ENCODE results near the gene DAB2IP.

DNA sequence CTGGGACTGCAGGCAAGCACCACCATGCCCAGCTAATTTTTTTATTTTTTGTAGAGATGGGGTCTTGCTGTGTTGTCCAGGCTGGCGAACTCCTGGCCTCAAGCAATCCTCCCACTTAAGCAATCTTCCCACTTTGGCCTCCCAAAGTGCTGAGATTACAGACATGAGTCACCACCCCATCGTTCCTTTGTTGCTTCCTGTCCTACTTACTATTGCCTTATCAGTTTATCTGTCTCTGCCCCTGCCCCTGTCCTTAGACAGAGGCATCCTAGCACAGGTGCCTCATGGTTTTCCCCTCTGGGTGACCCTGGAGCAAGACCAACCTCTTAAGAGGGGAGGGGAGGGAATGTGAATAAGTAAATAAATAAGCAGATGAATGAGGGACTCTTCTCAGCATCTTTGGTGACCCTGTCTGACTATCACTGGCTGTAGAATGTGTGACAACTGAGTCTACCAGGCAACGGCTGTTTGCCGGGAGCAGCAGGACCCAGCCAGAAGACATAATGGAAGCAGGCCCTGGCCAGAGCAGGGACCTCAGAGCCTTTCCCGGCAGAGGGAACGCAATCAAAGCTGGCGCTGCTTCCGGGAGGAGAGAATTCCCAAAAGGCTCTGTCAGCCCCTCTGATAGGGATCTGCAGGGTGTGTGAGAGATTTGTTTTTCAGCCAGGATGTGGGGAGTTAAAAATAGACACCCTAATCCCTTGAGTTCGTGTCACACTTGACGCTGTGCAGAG lies 43.8 kb upstream of the DAB2IP start:
- TF ChIP-seq, protein P1, sequence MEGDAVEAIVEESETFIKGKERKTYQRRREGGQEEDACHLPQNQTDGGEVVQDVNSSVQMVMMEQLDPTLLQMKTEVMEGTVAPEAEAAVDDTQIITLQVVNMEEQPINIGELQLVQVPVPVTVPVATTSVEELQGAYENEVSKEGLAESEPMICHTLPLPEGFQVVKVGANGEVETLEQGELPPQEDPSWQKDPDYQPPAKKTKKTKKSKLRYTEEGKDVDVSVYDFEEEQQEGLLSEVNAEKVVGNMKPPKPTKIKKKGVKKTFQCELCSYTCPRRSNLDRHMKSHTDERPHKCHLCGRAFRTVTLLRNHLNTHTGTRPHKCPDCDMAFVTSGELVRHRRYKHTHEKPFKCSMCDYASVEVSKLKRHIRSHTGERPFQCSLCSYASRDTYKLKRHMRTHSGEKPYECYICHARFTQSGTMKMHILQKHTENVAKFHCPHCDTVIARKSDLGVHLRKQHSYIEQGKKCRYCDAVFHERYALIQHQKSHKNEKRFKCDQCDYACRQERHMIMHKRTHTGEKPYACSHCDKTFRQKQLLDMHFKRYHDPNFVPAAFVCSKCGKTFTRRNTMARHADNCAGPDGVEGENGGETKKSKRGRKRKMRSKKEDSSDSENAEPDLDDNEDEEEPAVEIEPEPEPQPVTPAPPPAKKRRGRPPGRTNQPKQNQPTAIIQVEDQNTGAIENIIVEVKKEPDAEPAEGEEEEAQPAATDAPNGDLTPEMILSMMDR (IDR thresholded peaks at IDR 0.05) = no peak
- no peak for TF ChIP-seq EZH2 (IDR thresholded peaks at IDR 0.05)

Measured in neural progenitor cell (in vitro differentiated cells).